ENCODE data around the gene SLC22A23. TPM values are rescaled to one million over a fixed set of nuclear protein-coding genes. Genes with fewer than 3 reads are reported as not detected.

The SLC22A23 gene
- total and polyA plus RNA-seq, 2 donors (not counting 1 experiment from before 2014, with no cell fraction given): 0.18 to 1.4 TPM

GRCh38 chr6:3366596-3367413 is 90.0 kb downstream of the SLC22A23 start:
- H3K36me3 ChIP-seq (replicated peaks in 1 of 2; ENCODE audit: control extremely low read depth in 1 of 2, control insufficient read depth in 1 of 2, extremely low read depth in 1 of 2, insufficient read depth in 2 of 2, low read length in 1 of 2): no peaks in the 10 kb centered on the region
- CTCF ChIA-PET: interaction anchor here (0.9 to 1.1 kb wide), 2 partner anchors 9 to 87 kb away, joined by 3 read pairs; no protein-coding TSS in a partner anchor
- Mint-ChIP-seq H3K4me3 (no peak overlapping the region), H3K9me3 (ENCODE audit: insufficient read depth) (no peaks in the 10 kb centered on the region), H3K27me3 (peaks cover 21% of the 10 kb centered on the region), H3K4me1 (peaks cover 11% of the 10 kb centered on the region), H3K27ac (no peak overlapping the region)
- TF ChIP-seq EZH2 (IDR thresholded peaks at IDR 0.05; ENCODE audit: borderline replicate concordance, insufficient read depth, low read depth, low read length, poor library complexity, severe bottlenecking): no peak
- TF ChIP-seq CTCF (IDR thresholded peaks at IDR 0.05): no peak
- H3K9me3 ChIP-seq (ENCODE audit: control extremely low read depth in 1 of 3, control insufficient read depth in 2 of 3, insufficient read depth in 1 of 3, low read length in 2 of 3): no peaks in the 10 kb centered on the region
- H4K20me1 ChIP-seq (ENCODE audit: control insufficient read depth, insufficient read depth, low read length, poor library complexity, severe bottlenecking): no peaks in the 10 kb centered on the region
- H2AFZ ChIP-seq (ENCODE audit: insufficient read depth, low read depth, low read length, poor library complexity, severe bottlenecking): no peak overlapping the region
- WGBS (ENCODE audit: insufficient coverage): 94% methylated on average over 2 of the region's 5 CpGs
- H3K79me2 ChIP-seq (ENCODE audit: control insufficient read depth, insufficient read depth, low read length): no peaks in the 10 kb centered on the region
- DNase-seq: no peak
- H3K4me1 ChIP-seq (ENCODE audit: control insufficient read depth in 2 of 2, insufficient read depth in 2 of 2, low read length in 2 of 2): peaks cover 0 to 3% of the 10 kb centered on the region in 2 donors
- POLR2A ChIA-PET: interaction anchor here (0.7 kb wide), 1 partner anchor 10 kb away, joined by 3 read pairs; no protein-coding TSS in a partner anchor
- no peak overlapping the region for H3K4me3 ChIP-seq (ENCODE audit: control extremely low read depth in 1 of 5, extremely low read depth in 1 of 5, insufficient read depth in 1 of 5, low read depth in 2 of 5, low read length in 4 of 5)
- no peak overlapping the region for H3K27ac ChIP-seq (ENCODE audit: low read length in 2 of 2)
- H3K4me2 ChIP-seq (replicated peaks; ENCODE audit: low read depth, low read length, poor library complexity, severe bottlenecking): no peak overlapping the region
- H3K27me3 ChIP-seq (replicated peaks in 1 of 4; ENCODE audit: control extremely low read depth in 1 of 4, control insufficient read depth in 3 of 4, insufficient read depth in 4 of 4, low read length in 3 of 4): peaks cover 0 to 8% (median 2%) of the 10 kb centered on the region in 4 experiments
- H3K9ac ChIP-seq (ENCODE audit: low read length): no peak overlapping the region
- ATAC-seq (ENCODE audit: low read depth): no peak
- intact Hi-C loops (cut with micrococcal nuclease): no loop called here

GRCh38 chr6:3364391-3364790 is 92.5 kb downstream of the SLC22A23 start:
- ATAC-seq (ENCODE audit: low read depth): no peak

More at GRCh38 chr6:3364391-3364790, 92.5 kb downstream of the SLC22A23 start:
- Mint-ChIP-seq H3K9me3 (ENCODE audit: insufficient read depth) (no peaks in the 10 kb centered on the region), H3K4me3 (no peak overlapping the region), H3K27ac (no peak overlapping the region), H3K27me3 (peaks cover 21% of the 10 kb centered on the region), H3K4me1 (peaks cover 11% of the 10 kb centered on the region)
- TF ChIP-seq EZH2 (IDR thresholded peaks at IDR 0.05; ENCODE audit: borderline replicate concordance, insufficient read depth, low read depth, low read length, poor library complexity, severe bottlenecking) (no peak), CTCF (IDR thresholded peaks at IDR 0.05) (no peak)
- H3K27me3 ChIP-seq (replicated peaks in 1 of 4; ENCODE audit: control extremely low read depth in 1 of 4, control insufficient read depth in 3 of 4, insufficient read depth in 4 of 4, low read length in 3 of 4): peaks cover 0 to 8% (median 2%) of the 10 kb centered on the region in 4 experiments
- 84% methylated on average over 7 of the region's 7 CpGs for whole genome bisulfite sequencing (ENCODE audit: insufficient coverage)
- no peaks in the 10 kb centered on the region for H3K9me3 ChIP-seq (ENCODE audit: control extremely low read depth in 1 of 3, control insufficient read depth in 2 of 3, insufficient read depth in 1 of 3, low read length in 2 of 3)
- H2AFZ ChIP-seq (ENCODE audit: insufficient read depth, low read depth, low read length, poor library complexity, severe bottlenecking): no peak overlapping the region
- no peak for DNase-seq
- CTCF ChIA-PET: no interaction called here
- H3K9ac ChIP-seq (ENCODE audit: low read length): no peak overlapping the region
- POLR2A ChIA-PET: no interaction called here
- H3K4me1 ChIP-seq (ENCODE audit: control insufficient read depth in 2 of 2, insufficient read depth in 2 of 2, low read length in 2 of 2): peaks cover 0 to 3% of the 10 kb centered on the region in 2 donors
- H3K4me2 ChIP-seq (replicated peaks; ENCODE audit: low read depth, low read length, poor library complexity, severe bottlenecking): no peak overlapping the region
- no peak overlapping the region for H3K4me3 ChIP-seq (ENCODE audit: control extremely low read depth in 1 of 5, extremely low read depth in 1 of 5, insufficient read depth in 1 of 5, low read depth in 2 of 5, low read length in 4 of 5)
- intact Hi-C loops (cut with micrococcal nuclease): no loop called here
- H3K79me2 ChIP-seq (ENCODE audit: control insufficient read depth, insufficient read depth, low read length): no peaks in the 10 kb centered on the region
- no peak overlapping the region for H3K27ac ChIP-seq (ENCODE audit: low read length in 2 of 2)
- H3K36me3 ChIP-seq (replicated peaks in 1 of 2; ENCODE audit: control extremely low read depth in 1 of 2, control insufficient read depth in 1 of 2, extremely low read depth in 1 of 2, insufficient read depth in 2 of 2, low read length in 1 of 2): no peaks in the 10 kb centered on the region
- H4K20me1 ChIP-seq (ENCODE audit: control insufficient read depth, insufficient read depth, low read length, poor library complexity, severe bottlenecking): no peaks in the 10 kb centered on the region
